ENCODE measurements around the gene FOXB2.
"Not testable (repeated sequence)": the region's sequence is repeated elsewhere in the genome, so short reads cannot be mapped to it uniquely, and the experiment has no call there.

The FOXB2 gene

DNA sequence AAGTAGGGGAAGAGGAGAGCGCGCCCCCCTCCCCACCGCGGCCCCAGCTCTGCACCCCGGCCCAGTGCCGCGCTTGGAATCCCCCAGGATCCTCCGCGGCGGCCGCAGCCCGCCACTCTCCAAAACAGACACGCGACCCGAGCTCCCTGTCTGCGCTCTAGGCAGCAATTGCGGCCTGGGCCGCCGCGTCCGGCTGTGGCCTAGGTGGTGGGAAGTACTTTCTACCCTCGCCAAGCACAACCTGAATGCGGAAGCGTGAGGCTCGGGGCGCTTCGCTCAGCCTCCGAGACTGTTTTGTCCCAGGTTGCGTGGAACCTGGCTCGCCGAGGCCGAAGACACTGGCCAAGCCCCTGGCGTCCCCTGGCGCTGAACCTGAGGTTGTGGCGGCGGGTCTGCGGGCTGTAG is 3.3 kb upstream of the FOXB2 start:
- peak; percentile 27 for DNase-seq (ENCODE audit: low read depth, low spot score)

GRCh38 chr9:77016526-77017504 is 2.6 kb upstream of the FOXB2 start:
- peak; percentile 28 for DNase-seq (ENCODE audit: low read depth, low spot score)

- no peak for DNase-seq (ENCODE audit: low read depth, low spot score)
These were observed 2.0 kb upstream of the FOXB2 start for GRCh38 chr9:77017505-77017894.

GRCh38 chr9:77018058-77018968 is 1.1 kb upstream of the FOXB2 start:
- peak; percentile 54 for DNase-seq (ENCODE audit: low read depth, low spot score)

DNA sequence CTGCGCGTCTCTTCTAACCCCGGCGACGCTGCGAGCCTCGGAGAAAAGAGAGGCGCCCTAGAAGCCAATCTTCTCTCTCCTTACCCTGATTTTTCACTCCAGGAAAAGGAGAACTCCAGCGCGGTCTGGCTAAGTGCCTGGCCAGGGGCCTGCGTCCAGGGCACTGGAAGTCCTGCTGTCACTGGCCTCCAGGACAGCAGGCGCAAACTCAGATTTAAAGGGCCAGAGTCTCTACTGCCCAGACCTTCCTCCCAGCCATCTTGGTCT is 553 bp upstream of the FOXB2 start:
- no peak for DNase-seq (ENCODE audit: low read depth, low spot score)

GRCh38 chr9:77019926-77020412 is 514 bp downstream of the FOXB2 start:
- no peak for DNase-seq (ENCODE audit: low read depth, low spot score)

DNA sequence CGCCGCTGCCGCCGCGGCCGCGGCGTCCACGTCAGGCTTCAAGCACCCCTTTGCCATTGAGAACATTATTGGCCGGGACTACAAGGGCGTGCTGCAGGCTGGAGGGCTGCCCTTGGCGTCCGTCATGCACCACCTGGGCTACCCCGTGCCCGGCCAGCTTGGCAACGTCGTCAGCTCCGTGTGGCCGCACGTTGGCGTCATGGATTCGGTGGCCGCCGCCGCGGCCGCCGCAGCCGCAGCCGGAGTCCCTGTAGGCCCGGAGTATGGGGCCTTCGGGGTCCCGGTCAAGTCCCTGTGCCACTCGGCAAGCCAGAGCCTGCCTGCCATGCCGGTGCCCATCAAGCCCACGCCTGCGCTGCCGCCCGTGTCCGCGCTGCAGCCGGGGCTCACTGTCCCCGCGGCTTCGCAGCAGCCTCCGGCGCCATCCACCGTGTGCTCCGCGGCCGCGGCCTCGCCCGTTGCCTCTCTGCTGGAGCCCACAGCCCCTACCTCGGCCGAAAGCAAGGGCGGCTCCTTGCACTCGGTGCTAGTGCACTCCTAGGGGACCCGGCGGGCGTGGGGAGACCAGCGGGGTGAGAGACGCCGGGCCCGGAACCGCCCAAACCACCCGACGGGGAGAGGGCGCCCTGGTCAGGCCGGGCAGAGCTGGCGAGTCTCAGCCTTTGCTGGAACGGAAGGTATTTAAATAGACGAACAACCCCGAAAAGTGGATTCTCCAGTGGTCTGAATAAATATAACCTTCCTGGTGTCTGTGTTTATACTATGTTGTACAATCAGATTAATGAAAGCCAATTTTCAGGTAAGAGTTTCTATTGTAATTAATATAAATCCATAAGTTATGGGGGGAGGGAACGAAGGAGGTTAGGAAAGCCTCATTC is 1.2 kb downstream of the FOXB2 start:
- DNase-seq (ENCODE audit: low read depth, low spot score): peak; percentile 23

- DNase-seq (ENCODE audit: low read depth, low spot score): peak; percentile 37
These were observed 1.9 kb downstream of the FOXB2 start for GRCh38 chr9:77021291-77021894.

- peak; percentile 20 for DNase-seq (ENCODE audit: low read depth, low spot score)
These were observed 2.7 kb downstream of the FOXB2 start for GRCh38 chr9:77021922-77022782.

- peak; percentile 16 for DNase-seq (ENCODE audit: low read depth, low spot score)
These were observed 3.5 kb downstream of the FOXB2 start for GRCh38 chr9:77022783-77023440.

DNA sequence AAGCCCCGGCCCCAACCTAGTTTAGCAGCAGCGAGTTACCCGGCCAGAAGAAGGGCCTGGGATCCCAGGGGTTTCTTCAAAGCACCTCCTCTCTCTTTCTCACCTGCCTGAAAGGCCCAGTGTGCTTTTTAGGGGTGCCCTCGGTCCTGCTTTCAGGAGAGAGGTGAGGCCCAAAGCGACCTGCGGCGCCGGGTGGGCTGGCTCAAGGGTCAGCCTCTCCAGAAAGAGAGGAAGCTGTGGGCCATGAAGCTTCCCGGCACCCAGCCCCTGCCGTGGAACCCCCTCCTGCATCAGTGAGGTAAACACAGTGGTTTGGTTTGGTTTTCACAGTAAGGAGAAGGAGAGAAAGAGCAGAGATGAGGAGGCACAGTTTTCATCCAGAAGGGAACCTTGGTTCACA is 4.3 kb downstream of the FOXB2 start:
- DNase-seq (ENCODE audit: low read depth, low spot score): no peak

- no peak for DNase-seq (ENCODE audit: low read depth, low spot score)
These were observed 5.5 kb downstream of the FOXB2 start for GRCh38 chr9:77024776-77025545.

GRCh38 chr9:77028478-77028877 is 9.0 kb downstream of the FOXB2 start:
- no peak for DNase-seq (ENCODE audit: low read depth, low spot score)

DNA sequence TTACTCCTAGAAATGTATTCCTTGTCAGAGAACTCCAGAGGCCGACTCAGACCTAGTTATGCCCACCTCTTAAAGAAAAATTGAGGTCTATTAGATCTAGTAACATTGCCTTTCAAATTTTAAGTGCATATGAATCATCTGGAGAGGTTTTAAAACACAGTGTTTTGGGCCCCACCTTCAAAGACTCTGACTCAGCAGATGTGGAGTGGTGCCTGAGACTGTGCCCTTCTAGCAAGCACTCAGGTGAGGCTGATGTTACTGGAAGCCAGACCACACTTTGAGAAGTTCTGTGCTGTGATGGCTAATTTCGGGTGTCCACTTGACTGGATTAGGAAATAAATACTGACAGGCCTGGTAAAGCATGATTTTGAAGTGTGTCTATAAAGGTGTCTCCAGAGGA is 10.6 kb downstream of the FOXB2 start:
- no peak for DNase-seq (ENCODE audit: low read depth, low spot score)

- no peak for DNase-seq (ENCODE audit: low read depth, low spot score)
These were observed 19.0 kb downstream of the FOXB2 start for GRCh38 chr9:77038281-77039036.

- no peak for DNase-seq (ENCODE audit: low read depth, low spot score)
These were observed 20.9 kb downstream of the FOXB2 start for GRCh38 chr9:77040340-77040739.

- not testable (repeated sequence) for DNase-seq (ENCODE audit: low read depth, low spot score)
These were observed 24.3 kb downstream of the FOXB2 start for GRCh38 chr9:77043743-77044142.

DNA sequence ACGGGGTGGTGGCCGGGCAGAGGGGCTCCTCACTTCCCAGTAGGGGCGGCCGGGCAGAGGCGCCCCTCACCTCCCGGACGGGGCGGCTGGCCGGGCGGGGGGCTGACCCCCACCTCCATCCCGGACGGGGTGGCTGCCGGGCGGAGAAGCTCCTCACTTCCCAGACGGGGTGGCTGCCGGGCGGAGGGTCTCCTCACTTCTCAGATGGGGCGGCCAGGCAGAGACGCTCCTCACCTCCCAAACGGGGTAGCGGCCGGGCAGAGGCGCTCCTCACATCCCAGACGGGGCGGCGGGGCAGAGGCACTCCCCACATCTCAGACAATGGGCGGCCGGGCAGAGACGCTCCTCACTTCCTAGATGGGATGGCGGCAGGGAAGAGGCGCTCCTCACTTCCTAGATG is 41.2 kb downstream of the FOXB2 start:
- DNase-seq (ENCODE audit: low read depth, low spot score): not testable (repeated sequence)
